Testis (tissue), 3 donors: ENCODE data around the gene ANKRD52. TPM values are rescaled to one million over a fixed set of nuclear protein-coding genes. Genes with fewer than 3 reads are reported as not detected.

ENCODE experiments used
- DNase-seq: peaks from one replicate; pipeline ENCODE4 v3.0.0-alpha.2; 2019
- H3K27ac ChIP-seq, 2 donors: fragments of 200-600 bp; sonication (generic); one replicate each; pipeline ENCODE4 v1.5.1; 2019
- H3K27me3 ChIP-seq: fragments of 200-600 bp; sonication (generic); one replicate; pipeline ENCODE4 v1.5.1; 2019
- H3K36me3 ChIP-seq: fragments of 200-600 bp; sonication (generic); one replicate; pipeline ENCODE4 v1.5.1; 2017; ENCODE audit warnings: low read depth; ENCODE audit errors: missing control alignments
- H3K4me1 ChIP-seq: fragments of 200-600 bp; sonication (generic); one replicate; pipeline ENCODE4 v1.5.1; 2019
- H3K4me3 ChIP-seq, 2 donors: fragments of 200-600 bp; sonication (generic); one replicate each; pipeline ENCODE4 v1.5.1; 2017 to 2019
- H3K9me3 ChIP-seq: fragments of 200-600 bp; sonication (generic); one replicate; pipeline ENCODE4 v1.5.1; 2017
- POLR2A ChIP-seq: fragments of 450-650 bp; IDR thresholded peaks from one replicate; pipeline ENCODE4 v1.6.1; 2017; ENCODE audit warnings: antibody characterized with exemption, mild to moderate bottlenecking, moderate library complexity
- WGBS, 2 donors: methylation state at CpG; one replicate each; pipeline ENCODE4 v1.1.5; 2018; 5-methylcytosine and 5-hydroxymethylcytosine counted together
- intact Hi-C: fragments of 100-400 bp; cut with DNase I; formaldehyde crosslinking; loops from one replicate; pipeline ENCODE4 v1.15.1; 2023; ENCODE audit warnings: low total_unique reads
- polyA plus RNA-seq: library from polyadenylated mRNA; stranded (reverse); fragments of 350-450 nt; fragmentation: Illumina TruSeq; extraction: RNeasy Lipid Tissue Mini Kit (QIAGEN cat#74804); gene quantifications from one replicate; pipeline ENCODE4 v1.2.3, GENCODE V29; 2014; ENCODE audit warnings: low read depth, low replicate concordance; ENCODE audit not compliant: insufficient read depth
- total RNA-seq, 2 donors: library from RNA; depleted of rRNA; stranded (reverse); fragments of >200 nt; gene quantifications; one replicate each; pipeline ENCODE4 v1.2.3, GENCODE V29; 2016
- TF ChIP-seq, protein P1 (sequence below), 3 experiments: fragments of 450-650 bp in 2 of 3; fragments of 200-600 bp in 1 of 3; sonication (generic) in 1 of 3; IDR thresholded peaks; one replicate each; pipeline ENCODE4 v1.5.1; 2016 to 2019; ENCODE audit warnings: antibody characterized with exemption in 3 of 3, mild to moderate bottlenecking in 2 of 3, moderate library complexity in 1 of 3

Gene ANKRD52
- total and polyA plus RNA-seq, 3 donors from 2014 or later, result 20.1 to 32.3 (median 26.8) TPM

DNA sequence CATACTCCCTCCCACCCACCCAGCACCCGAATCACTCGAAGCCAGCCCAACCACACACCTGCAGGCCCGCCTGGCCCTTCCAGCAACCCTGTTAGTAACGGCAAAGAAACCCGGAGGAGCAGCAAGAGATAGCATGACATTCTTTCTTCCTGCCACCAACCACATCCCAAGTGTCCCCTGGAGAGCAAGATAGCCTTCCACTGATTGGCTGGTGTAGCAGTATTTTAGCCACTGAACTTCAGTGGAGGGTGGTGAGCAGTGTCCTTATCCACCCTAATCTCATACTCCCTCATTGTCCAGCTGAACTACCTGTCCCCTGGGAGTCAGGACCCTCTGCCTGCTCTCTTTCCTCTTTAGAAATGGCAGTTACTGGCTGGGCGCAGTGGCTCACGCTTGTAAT lies 29.1 kb downstream of the ANKRD52 start:
- intact Hi-C loops, result no loop called here
- no peak overlapping the region for H3K27ac ChIP-seq
- 74 to 100% methylated on average over 4 to 7 of the region's 7 CpGs for WGBS, 2 donors
- no peak overlapping the region for H3K4me3 ChIP-seq
- TF ChIP-seq, protein P1, sequence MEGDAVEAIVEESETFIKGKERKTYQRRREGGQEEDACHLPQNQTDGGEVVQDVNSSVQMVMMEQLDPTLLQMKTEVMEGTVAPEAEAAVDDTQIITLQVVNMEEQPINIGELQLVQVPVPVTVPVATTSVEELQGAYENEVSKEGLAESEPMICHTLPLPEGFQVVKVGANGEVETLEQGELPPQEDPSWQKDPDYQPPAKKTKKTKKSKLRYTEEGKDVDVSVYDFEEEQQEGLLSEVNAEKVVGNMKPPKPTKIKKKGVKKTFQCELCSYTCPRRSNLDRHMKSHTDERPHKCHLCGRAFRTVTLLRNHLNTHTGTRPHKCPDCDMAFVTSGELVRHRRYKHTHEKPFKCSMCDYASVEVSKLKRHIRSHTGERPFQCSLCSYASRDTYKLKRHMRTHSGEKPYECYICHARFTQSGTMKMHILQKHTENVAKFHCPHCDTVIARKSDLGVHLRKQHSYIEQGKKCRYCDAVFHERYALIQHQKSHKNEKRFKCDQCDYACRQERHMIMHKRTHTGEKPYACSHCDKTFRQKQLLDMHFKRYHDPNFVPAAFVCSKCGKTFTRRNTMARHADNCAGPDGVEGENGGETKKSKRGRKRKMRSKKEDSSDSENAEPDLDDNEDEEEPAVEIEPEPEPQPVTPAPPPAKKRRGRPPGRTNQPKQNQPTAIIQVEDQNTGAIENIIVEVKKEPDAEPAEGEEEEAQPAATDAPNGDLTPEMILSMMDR (IDR thresholded peaks at IDR 0.05), result no peak
- no peak for TF ChIP-seq POLR2A
- peaks cover 10% of the 10 kb centered on the region for H3K4me1 ChIP-seq
- no peaks in the 10 kb centered on the region for H3K36me3 ChIP-seq
- DNase-seq, result no peak
- no peaks in the 10 kb centered on the region for H3K27me3 ChIP-seq
- no peaks in the 10 kb centered on the region for H3K9me3 ChIP-seq

DNA sequence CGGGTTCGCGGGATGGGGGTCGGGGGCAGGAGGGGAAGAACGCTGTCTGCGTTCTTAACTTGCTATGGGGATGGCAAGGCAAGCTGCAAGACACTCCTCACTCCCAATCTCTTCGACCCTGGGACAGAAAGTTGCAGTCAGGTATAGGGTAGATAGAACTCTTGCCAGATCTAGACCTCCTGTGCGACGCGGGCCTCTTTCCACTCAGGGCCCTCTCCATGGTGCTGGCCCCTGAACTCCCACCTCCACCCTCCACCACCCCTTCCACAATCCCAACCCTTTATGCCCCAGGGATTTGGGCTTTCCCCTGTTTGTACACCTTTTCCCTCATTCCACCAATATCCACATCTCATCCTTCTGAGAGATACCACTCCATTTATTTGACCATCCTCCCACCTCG lies 33.2 kb downstream of the ANKRD52 start:
- DNase-seq, result no peak
- Histone ChIP-seq H3K27ac (peak overlapping the region in 1 of 2 donors; percentile 21), H3K9me3 (no peaks in the 10 kb centered on the region), H3K4me3 (peak overlapping the region; percentile 47 to 68), H3K4me1 (peaks cover 34% of the 10 kb centered on the region), H3K36me3 (no peaks in the 10 kb centered on the region), H3K27me3 (no peaks in the 10 kb centered on the region)
- WGBS, 2 donors, result 46 to 47% methylated on average over 8 to 11 of the region's 11 CpGs
- intact Hi-C loops, result no loop called here
- TF ChIP-seq, protein P1 (IDR thresholded peaks at IDR 0.05), result no peak
- no peak for TF ChIP-seq POLR2A

DNA sequence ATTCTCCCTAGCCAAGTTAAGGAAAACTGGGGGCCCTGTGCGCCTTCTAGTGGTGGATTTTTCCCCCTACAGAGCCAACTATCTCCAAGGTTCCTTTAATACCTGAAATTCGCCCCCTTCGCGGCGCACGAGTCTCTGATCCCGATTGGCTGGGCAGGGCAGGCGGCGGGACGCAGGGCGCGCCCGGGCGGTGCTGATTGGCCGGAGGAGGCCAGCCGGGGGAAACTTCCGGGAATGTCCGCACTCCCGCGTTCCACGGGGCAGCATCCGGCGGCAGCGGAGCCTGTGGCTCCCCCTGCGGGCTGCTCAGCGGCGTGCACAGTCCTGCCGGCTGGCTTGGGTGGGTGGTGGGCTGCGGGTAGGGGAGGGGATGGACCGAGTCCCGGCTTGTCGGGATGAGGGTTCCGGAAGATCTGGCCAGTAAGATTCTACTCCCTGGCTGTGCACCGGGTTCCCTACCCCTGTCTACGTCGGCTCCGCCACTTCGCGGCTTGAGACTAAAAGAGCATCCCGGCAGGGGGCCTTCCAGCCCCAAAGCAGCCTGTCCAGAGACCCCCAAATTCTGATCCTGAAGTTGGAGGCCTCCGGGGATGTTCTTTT lies 34.0 kb downstream of the ANKRD52 start, which contains the start of gene NABP2:
NABP2 (plus strand) TSS at position 241 of the 600 bp plus-strand sequence. CDS start 515 bp downstream, outside the sequence.
- intact Hi-C loops, result no loop called here
- no peak for TF ChIP-seq POLR2A
- TF ChIP-seq, protein P1 (IDR thresholded peaks at IDR 0.05), result peak; percentile 83 to 98 (median 90)
- peak within 1 kb of the TSS; percentile 47 to 68 for H3K4me3 ChIP-seq
- no peaks in the 10 kb centered on the region for H3K36me3 ChIP-seq
- DNase-seq, result peak; percentile 98
- peak within 1 kb of the TSS; percentile 47 to 98 for H3K27ac ChIP-seq
- no peaks in the 10 kb centered on the region for H3K27me3 ChIP-seq
- H3K4me1 ChIP-seq, result peaks cover 37% of the 10 kb centered on the region
- 0 to 1% methylated on average over 12 to 26 of the region's 41 CpGs for WGBS, 2 donors
- no peaks in the 10 kb centered on the region for H3K9me3 ChIP-seq

DNA sequence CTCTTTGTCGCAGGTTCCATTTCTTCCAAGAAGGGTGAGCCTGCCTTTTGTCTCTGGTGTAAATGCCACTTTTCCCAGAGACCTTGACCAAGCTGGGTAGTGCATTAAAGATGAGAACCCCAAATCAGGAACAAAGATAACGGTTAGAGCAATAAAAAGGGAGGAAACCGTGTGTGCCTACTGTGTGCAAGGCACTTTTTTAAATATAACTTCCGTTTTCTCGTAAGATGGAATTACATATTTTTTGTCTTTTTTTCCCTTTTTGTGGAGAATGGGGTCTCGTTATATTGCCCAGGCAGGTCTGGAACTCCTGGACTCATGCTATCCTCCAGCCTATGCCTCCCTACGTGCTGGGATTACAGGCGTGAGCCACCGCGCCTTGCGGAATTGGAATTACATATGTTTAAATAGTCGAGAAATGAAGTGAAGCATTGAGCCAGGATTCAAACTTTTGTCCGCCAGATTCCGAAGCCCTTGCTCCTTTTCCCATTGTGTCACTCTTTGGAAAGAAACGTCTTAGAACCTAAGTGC lies 34.5 kb downstream of the ANKRD52 start:
- H3K4me3 ChIP-seq, result peak overlapping the region in 1 of 2 donors; percentile 68
- no peaks in the 10 kb centered on the region for H3K27me3 ChIP-seq
- WGBS, 2 donors, result 11 to 27% methylated on average over 15 of the region's 15 CpGs
- no peak for DNase-seq
- intact Hi-C loops, result no loop called here
- H3K4me1 ChIP-seq, result peaks cover 37% of the 10 kb centered on the region
- no peaks in the 10 kb centered on the region for H3K36me3 ChIP-seq
- TF ChIP-seq, protein P1 (IDR thresholded peaks at IDR 0.05), result no peak
- no peak for TF ChIP-seq POLR2A
- peak overlapping the region in 1 of 2 donors; percentile 47 for H3K27ac ChIP-seq
- H3K9me3 ChIP-seq, result no peaks in the 10 kb centered on the region

DNA sequence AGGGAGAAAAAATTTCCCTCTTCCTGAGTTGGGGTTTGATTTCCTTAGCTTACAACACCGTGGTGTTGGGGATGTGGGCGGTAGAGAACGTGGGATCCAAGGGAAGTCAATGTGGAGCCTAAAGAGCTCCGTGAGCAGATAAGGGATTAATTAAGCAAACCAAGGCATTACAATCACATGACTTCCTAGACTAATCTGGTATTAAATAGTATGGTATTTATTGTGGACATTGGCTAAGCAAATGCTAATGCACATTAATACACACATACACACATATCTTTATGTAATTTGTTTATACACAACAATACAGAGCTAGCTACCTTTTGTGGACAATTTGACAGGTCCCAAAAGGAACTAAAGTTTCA lies 35.7 kb downstream of the ANKRD52 start:
- TF ChIP-seq POLR2A, result no peak
- TF ChIP-seq, protein P1 (IDR thresholded peaks at IDR 0.05), result no peak
- Histone ChIP-seq H3K4me3 (peak overlapping the region; percentile 65 to 95), H3K9me3 (no peaks in the 10 kb centered on the region), H3K27me3 (no peaks in the 10 kb centered on the region), H3K27ac (peak overlapping the region; percentile 89 to 98), H3K36me3 (no peaks in the 10 kb centered on the region), H3K4me1 (peaks cover 37% of the 10 kb centered on the region)
- DNase-seq, result no peak
- intact Hi-C loops, result no loop called here
- 0 to 3% methylated on average over 4 of the region's 4 CpGs for WGBS, 2 donors
